GM21381 (cell line): Measurements from ENCODE around the gene NME5.

Experiments used
- ATAC-seq: cut with Tn5 transposase; IDR thresholded peaks from one replicate; pipeline ENCODE4 v1.9.1; 2021; ENCODE audit warnings: mild to moderate bottlenecking, moderate library complexity; ENCODE audit not compliant: unreplicated experiment

Gene NME5

GRCh38 chr5:138140268-138140667 is 1.0 kb upstream of the NME5 start:
- no peak for ATAC-seq

- ATAC-seq, result no peak
These were observed 508 bp upstream of the NME5 start for GRCh38 chr5:138139781-138140090.

- no peak for ATAC-seq
These were observed 6.7 kb downstream of the NME5 start for GRCh38 chr5:138132543-138132942.

- ATAC-seq, result no peak
These were observed 9.9 kb downstream of the NME5 start for GRCh38 chr5:138129347-138129746.

GRCh38 chr5:138128334-138128733 is 10.9 kb downstream of the NME5 start:
- ATAC-seq, result no peak

- ATAC-seq, result no peak
These were observed 24.0 kb downstream of the NME5 start for GRCh38 chr5:138115254-138115653.

- no peak for ATAC-seq
These were observed 27.3 kb downstream of the NME5 start for GRCh38 chr5:138111937-138112336.

GRCh38 chr5:138111181-138111580 is 28.0 kb downstream of the NME5 start:
- no peak for ATAC-seq

- ATAC-seq, result no peak
These were observed 28.8 kb downstream of the NME5 start for GRCh38 chr5:138110266-138110963.

- ATAC-seq, result no peak
These were observed 29.6 kb downstream of the NME5 start for GRCh38 chr5:138109463-138110265.

- ATAC-seq, result no peak
These were observed 32.0 kb downstream of the NME5 start for GRCh38 chr5:138107213-138107612.

- no peak for ATAC-seq
These were observed 33.5 kb downstream of the NME5 start for GRCh38 chr5:138105709-138106108.

GRCh38 chr5:138103319-138103637 is 36.0 kb downstream of the NME5 start:
- ATAC-seq, result no peak

GRCh38 chr5:138102454-138103318 is 36.5 kb downstream of the NME5 start:
- no peak for ATAC-seq

- ATAC-seq, result no peak
These were observed 42.0 kb downstream of the NME5 start for GRCh38 chr5:138096997-138097828.

GRCh38 chr5:138096363-138096762 is 42.9 kb downstream of the NME5 start:
- no peak for ATAC-seq

- ATAC-seq, result no peak
These were observed 43.9 kb downstream of the NME5 start for GRCh38 chr5:138095100-138095907.

- no peak for ATAC-seq
These were observed 46.2 kb downstream of the NME5 start for GRCh38 chr5:138093036-138093435.

- no peak for ATAC-seq
These were observed 46.9 kb downstream of the NME5 start for GRCh38 chr5:138092301-138092700.

- ATAC-seq, result no peak
These were observed 47.5 kb downstream of the NME5 start for GRCh38 chr5:138091685-138092084.
